AG09309 (cell line): Measurements from ENCODE around the gene GLIS1.

ENCODE experiments used
- DNase-seq: peaks from one replicate; pipeline ENCODE4 v3.0.0-alpha.2; 2010; ENCODE audit warnings: low read depth
- H3K4me3 ChIP-seq: 2 replicates; pipeline ENCODE4 v1.5.1; 2011; ENCODE audit warnings: mild to moderate bottlenecking, low read depth, low read length, moderate library complexity; ENCODE audit not compliant: control insufficient read depth
- CTCF ChIP-seq: IDR thresholded peaks from 2 replicates; pipeline ENCODE4 v1.5.1; 2011; ENCODE audit warnings: mild to moderate bottlenecking, low read depth, low read length, inconsistent platforms; ENCODE audit not compliant: insufficient read depth, control insufficient read depth; ENCODE audit errors: missing control alignments

The GLIS1 gene

GRCh38 chr1:53739109-53739681 is at the start of gene GLIS1:
TSS of gene GLIS1 (minus strand) at chr1:53739164. CDS start at chr1:53738064, 1,100 bp downstream.
- peak; percentile 46 for DNase-seq
- TF ChIP-seq CTCF = no peak
- H3K4me3 ChIP-seq = peak within 1 kb of the TSS; percentile 61

DNA sequence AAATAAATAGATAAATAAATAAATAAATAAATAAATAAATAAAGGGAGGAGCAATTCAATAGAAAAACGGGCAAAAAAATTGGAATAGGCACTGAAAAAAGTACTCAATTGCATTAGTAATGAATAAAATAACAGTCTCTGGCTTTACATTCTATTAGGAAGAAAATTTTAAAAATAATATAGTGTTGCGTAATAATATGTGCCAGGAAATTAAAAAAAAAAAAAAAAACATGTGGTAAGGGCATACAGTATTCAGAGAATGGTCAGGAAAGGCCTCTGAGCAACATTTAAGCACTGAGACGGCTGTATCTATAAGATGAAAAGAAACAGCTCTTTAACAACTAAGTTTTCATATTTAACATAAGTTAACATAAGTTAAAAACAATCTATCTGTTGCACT is 48.7 kb upstream of the GLIS1 start:
- no peak for TF ChIP-seq CTCF
- no peak overlapping the region for H3K4me3 ChIP-seq
- no peak for DNase-seq

DNA sequence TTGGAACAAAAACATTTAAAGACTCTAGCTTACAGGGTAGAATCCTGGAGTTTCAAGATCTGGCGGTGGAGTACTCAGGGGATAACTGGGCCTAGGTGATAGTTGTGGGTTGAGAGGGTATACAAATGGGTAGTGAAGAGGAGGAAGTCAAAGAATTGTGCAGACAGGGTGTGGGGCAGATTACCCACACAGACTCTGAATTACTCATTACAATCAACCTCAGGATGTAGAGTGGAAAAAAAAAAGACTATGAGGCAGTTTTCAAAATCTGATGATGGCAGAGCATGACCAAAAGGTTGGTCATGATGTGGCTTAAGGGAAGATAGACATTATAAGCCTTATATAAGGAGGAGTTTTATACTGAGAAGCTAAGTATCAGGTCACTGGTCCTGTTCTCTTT is 44.1 kb upstream of the GLIS1 start:
- DNase-seq = no peak
- no peak overlapping the region for H3K4me3 ChIP-seq
- TF ChIP-seq CTCF = no peak

DNA sequence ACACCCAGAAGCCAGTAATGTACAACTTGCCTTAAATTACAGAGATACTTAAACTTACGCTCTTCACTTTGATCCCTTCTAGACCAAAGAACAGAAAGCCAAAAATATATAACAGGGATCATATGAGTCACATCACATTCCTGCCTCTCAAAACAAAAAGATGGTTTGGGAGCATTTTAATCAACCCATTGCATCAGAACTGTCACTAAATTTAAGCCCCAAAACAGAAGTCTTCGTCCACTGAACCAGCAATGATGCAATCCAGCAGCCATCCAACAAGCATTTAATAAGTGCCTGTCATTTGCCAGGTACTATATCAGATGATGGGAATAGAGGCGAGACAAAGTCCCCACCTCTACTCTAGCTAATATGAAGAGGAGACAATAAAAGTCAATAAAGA is 42.7 kb upstream of the GLIS1 start:
- DNase-seq = no peak

GRCh38 chr1:53777272-53777671 is 38.3 kb upstream of the GLIS1 start:
- no peak for TF ChIP-seq CTCF
- no peak for DNase-seq
- no peak overlapping the region for H3K4me3 ChIP-seq

More for the DNA sequence above, 42.7 kb upstream of the GLIS1 start:
- TF ChIP-seq CTCF = no peak
- H3K4me3 ChIP-seq = no peak overlapping the region

DNA sequence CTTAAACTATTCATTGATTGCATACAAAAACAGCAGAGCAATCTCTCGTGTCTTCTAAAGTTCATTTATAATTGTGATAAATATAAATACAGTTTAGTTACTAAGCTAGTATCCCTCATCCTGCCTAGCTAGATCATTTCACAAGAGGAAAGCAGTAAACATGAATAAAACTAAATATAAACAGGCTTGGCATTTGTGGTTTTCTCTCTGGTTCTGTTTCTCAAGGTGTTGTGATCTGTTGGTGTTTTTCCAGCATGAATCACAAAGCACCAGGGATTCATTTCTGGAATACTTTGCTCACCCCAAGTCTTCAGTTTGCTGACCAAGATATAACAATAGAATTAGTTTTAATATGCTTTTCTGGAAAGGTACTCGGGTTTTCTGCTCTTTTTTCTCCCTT is 32.7 kb upstream of the GLIS1 start:
- peak; percentile 64 for DNase-seq
- H3K4me3 ChIP-seq = no peak overlapping the region
- TF ChIP-seq CTCF = no peak

- H3K4me3 ChIP-seq = no peak overlapping the region
- TF ChIP-seq CTCF = no peak
- no peak for DNase-seq
Observed at GRCh38 chr1:53769780-53770179, 30.8 kb upstream of the GLIS1 start.
